ENCODE data around the gene CCZ1. TPM values are rescaled to one million over a fixed set of nuclear protein-coding genes. Genes with fewer than 3 reads are reported as not detected.
"Not testable (repeated sequence)": the region's sequence is repeated elsewhere in the genome, so short reads cannot be mapped to it uniquely, and the experiment has no call there.

The CCZ1 gene
- total and polyA plus RNA-seq, 9 of the 15 experiments (the other 6 are each of a cell fraction or from before 2014, with no cell fraction given), result 34.5 to 94.6 (median 78.1) TPM

GRCh38 chr7:5857041-5857575 is 41.4 kb upstream of the CCZ1 start:
- H4K20me1 ChIP-seq (replicated peaks; ENCODE audit: control insufficient read depth, insufficient read depth, low read length); POLR2A ChIA-PET; DNase-seq (ENCODE audit: extremely low read depth in 1 of 4, low spot score in 3 of 4); H3K27ac ChIP-seq (ENCODE audit: extremely low read depth, low read depth, low read length); H3K9me3 ChIP-seq (replicated peaks; ENCODE audit: control insufficient read depth, insufficient read depth, low read depth, low read length); BruUV-seq (replicated peaks); H3K27me3 ChIP-seq (ENCODE audit: control insufficient read depth in 2 of 2, insufficient read depth in 2 of 2, low read length in 2 of 2); H3K36me3 ChIP-seq (ENCODE audit: control insufficient read depth, insufficient read depth, low read length); H2AFZ ChIP-seq (ENCODE audit: low read depth, low read length); FAIRE-seq; H3K79me2 ChIP-seq (ENCODE audit: control insufficient read depth, insufficient read depth, low read length); H3K9me1 ChIP-seq (ENCODE audit: control insufficient read depth, insufficient read depth, low read length); H3K4me3 ChIP-seq; H3K9ac ChIP-seq (ENCODE audit: insufficient read depth in 1 of 2, low read depth in 2 of 2, low read length in 2 of 2); H3K4me1 ChIP-seq (replicated peaks in 1 of 2; ENCODE audit: control insufficient read depth in 2 of 2, insufficient read depth in 2 of 2, low read length in 2 of 2); ATAC-seq; H3K4me2 ChIP-seq (ENCODE audit: insufficient read depth, low read length): not testable (repeated sequence)
- TF ChIP-seq ADNP (tag; IDR thresholded peaks at IDR 0.05), result peak; percentile 8; the same call in 1 of the 2 replicates
- intact Hi-C loops (cut with micrococcal nuclease) (loop anchor here (10.0 kb wide), 1 partner anchor 578 kb away; no protein-coding TSS in a partner anchor), in situ Hi-C loops (cut with MboI) (loop anchor here (5.0 to 25.0 kb wide), 3 partner anchors 130 to 665 kb away; no protein-coding TSS in a partner anchor)
- CTCF ChIA-PET (ENCODE audit: low intra/inter-chr PET ratio), result interaction anchor here (1.2 kb wide), 1 partner anchor 466 kb away, joined by 3 read pairs; no protein-coding TSS in a partner anchor
- 46% methylated on average over 13 of the region's 13 CpGs for WGBS (ENCODE audit: insufficient coverage, low coverage, missing lambda C conversion rate)

GRCh38 chr7:5858494-5858893 is 40.0 kb upstream of the CCZ1 start:
- H3K4me1 ChIP-seq (replicated peaks in 1 of 2; ENCODE audit: control insufficient read depth in 2 of 2, insufficient read depth in 2 of 2, low read length in 2 of 2); H3K9ac ChIP-seq (ENCODE audit: insufficient read depth in 1 of 2, low read depth in 2 of 2, low read length in 2 of 2); POLR2A ChIA-PET; H3K79me2 ChIP-seq (ENCODE audit: control insufficient read depth, insufficient read depth, low read length); FAIRE-seq; H2AFZ ChIP-seq (ENCODE audit: low read depth, low read length); H3K9me1 ChIP-seq (ENCODE audit: control insufficient read depth, insufficient read depth, low read length); H3K9me3 ChIP-seq (replicated peaks; ENCODE audit: control insufficient read depth, insufficient read depth, low read depth, low read length); BruUV-seq (replicated peaks); ATAC-seq; DNase-seq (ENCODE audit: extremely low read depth in 1 of 4, low spot score in 3 of 4); H3K4me2 ChIP-seq (ENCODE audit: insufficient read depth, low read length); H3K27me3 ChIP-seq (ENCODE audit: control insufficient read depth in 2 of 2, insufficient read depth in 2 of 2, low read length in 2 of 2); H3K36me3 ChIP-seq (ENCODE audit: control insufficient read depth, insufficient read depth, low read length); H4K20me1 ChIP-seq (replicated peaks; ENCODE audit: control insufficient read depth, insufficient read depth, low read length); H3K4me3 ChIP-seq; H3K27ac ChIP-seq (ENCODE audit: extremely low read depth, low read depth, low read length); CTCF ChIA-PET (ENCODE audit: low intra/inter-chr PET ratio): not testable (repeated sequence)
- 32% methylated on average over 7 of the region's 8 CpGs for WGBS (ENCODE audit: insufficient coverage, low coverage, missing lambda C conversion rate)
- in situ Hi-C loops (cut with MboI) (loop anchor here (5.0 to 25.0 kb wide), 3 partner anchors 129 to 664 kb away; no protein-coding TSS in a partner anchor), intact Hi-C loops (cut with micrococcal nuclease) (loop anchor here (10.0 kb wide), 1 partner anchor 576 kb away; no protein-coding TSS in a partner anchor)

GRCh38 chr7:5861281-5861680 is 37.3 kb upstream of the CCZ1 start:
- DNase-seq (ENCODE audit: extremely low read depth in 1 of 4, low spot score in 3 of 4); POLR2A ChIA-PET; H3K27ac ChIP-seq (ENCODE audit: extremely low read depth, low read depth, low read length); H3K36me3 ChIP-seq (ENCODE audit: control insufficient read depth, insufficient read depth, low read length); H3K79me2 ChIP-seq (ENCODE audit: control insufficient read depth, insufficient read depth, low read length); H3K9me1 ChIP-seq (ENCODE audit: control insufficient read depth, insufficient read depth, low read length); BruUV-seq (replicated peaks); H4K20me1 ChIP-seq (replicated peaks; ENCODE audit: control insufficient read depth, insufficient read depth, low read length); H3K4me2 ChIP-seq (ENCODE audit: insufficient read depth, low read length); ATAC-seq; H3K9me3 ChIP-seq (replicated peaks; ENCODE audit: control insufficient read depth, insufficient read depth, low read depth, low read length); H3K4me1 ChIP-seq (replicated peaks in 1 of 2; ENCODE audit: control insufficient read depth in 2 of 2, insufficient read depth in 2 of 2, low read length in 2 of 2); H2AFZ ChIP-seq (ENCODE audit: low read depth, low read length); CTCF ChIA-PET (ENCODE audit: low intra/inter-chr PET ratio); FAIRE-seq; intact Hi-C loops (cut with micrococcal nuclease); H3K9ac ChIP-seq (ENCODE audit: insufficient read depth in 1 of 2, low read depth in 2 of 2, low read length in 2 of 2); H3K4me3 ChIP-seq: not testable (repeated sequence)
- H3K27me3 ChIP-seq (ENCODE audit: control insufficient read depth in 2 of 2, insufficient read depth in 2 of 2, low read length in 2 of 2), result peaks cover 12 to 18% of the 10 kb centered on the region in 2 experiments
- 29% methylated on average over 5 of the region's 5 CpGs for WGBS (ENCODE audit: insufficient coverage, low coverage, missing lambda C conversion rate)
- in situ Hi-C loops (cut with MboI), result loop anchor here (25.0 kb wide), 1 partner anchor 126 kb away; no protein-coding TSS in a partner anchor

Measured in K562 (cell line).